CD4-positive, alpha-beta T cell treated with Interleukin-15 for 4 hours (primary cell): ENCODE results near the gene SMG6.

Source experiments
- DNase-seq: peaks from one replicate; pipeline ENCODE4 v3.0.0-alpha.2; 2020; ENCODE audit warnings: low spot score

The SMG6 gene

DNA sequence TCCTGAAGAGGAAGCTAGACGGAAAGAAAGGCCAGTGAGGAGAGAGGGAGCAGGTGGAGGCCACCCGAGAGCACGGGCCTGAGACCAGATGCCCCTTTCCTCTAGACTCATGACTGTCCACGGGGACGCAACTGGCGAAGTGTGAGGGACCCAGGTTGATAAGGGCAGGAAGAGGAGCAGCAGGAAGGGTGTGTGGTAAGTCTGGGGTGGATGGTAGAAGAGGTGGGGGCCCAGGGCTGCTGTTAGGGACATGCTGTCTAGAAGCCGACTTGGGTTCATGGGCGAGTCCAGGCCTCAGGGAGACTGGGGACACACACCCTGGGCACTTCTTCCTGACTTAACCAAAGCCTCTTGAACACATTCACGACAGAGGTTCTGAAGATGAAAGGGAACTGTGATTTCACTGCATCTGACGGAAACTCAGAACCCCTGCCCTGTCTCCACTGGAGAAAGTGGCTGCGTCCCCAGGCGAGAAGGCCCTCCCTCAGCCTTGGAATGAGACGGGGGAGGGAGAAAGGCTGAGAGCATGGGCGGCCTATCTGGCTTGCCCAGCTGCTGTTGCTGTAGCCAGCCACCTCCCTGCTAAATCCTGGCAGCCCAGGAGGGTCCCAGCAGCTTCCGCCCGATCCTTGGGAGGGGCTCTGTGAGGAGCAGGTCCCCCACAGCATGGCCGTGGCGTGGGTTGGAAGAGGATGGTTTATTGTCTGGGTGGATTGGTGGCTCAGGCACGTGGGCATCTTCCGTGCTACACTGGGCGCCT lies 242.7 kb downstream of the SMG6 start:
- no peak for DNase-seq

DNA sequence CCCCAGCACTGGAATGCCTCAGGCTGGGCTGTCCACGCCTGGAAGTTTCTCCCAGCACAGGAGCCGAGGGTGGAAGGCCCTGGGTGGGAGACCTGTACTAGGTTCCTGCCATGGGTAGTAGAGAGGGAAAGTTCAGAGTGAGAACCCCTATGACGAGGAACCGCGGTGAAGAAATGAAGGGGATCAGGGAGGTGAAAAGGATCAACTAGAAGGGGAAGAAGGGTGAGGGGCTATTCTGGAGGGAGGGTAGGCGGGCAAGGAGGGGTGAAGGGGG lies 243.3 kb downstream of the SMG6 start:
- no peak for DNase-seq

DNA sequence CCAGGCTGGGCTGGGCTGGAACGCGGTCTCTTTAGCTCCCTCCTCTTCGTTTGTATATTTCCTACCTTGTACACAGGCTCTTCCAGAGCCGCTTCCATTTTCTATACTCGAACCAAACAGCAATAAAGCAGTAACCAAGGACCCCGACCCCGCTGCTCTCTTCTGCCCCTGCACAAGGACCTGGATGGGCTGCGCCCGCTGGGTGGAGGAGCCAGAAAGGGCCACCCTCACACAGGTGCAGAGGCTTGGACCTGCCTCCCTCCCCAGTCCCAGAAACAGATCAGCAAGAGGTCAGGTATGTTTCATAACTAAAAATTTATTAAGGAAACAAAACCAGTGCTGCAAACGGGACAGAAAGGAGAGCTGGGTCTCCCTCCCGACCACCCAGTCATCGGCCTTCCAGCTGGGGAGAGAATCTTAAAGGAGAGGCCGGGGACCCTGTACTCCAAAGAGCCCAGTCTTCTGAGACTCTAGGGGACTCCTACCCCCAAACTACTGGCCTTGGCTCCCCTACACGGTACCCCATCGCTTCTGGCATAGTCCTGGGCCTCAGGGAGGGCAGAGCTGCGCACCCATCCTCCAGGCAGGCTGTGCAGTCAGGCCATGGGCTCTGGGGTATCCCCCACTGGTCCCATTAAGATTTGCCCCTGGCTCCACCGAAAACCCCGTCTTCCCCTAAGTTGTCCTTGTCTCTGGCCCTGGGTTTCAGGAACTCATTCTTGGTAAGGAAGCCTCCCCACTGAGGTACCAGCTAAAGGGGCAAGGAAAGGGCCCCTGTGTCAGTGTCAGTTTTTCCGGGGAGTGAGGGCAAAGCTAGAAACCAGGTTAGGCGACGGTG lies 243.8 kb downstream of the SMG6 start:
- DNase-seq = no peak

- DNase-seq = peak; percentile 49
Observed at GRCh38 chr17:2058586-2059546, 244.7 kb downstream of the SMG6 start.

DNA sequence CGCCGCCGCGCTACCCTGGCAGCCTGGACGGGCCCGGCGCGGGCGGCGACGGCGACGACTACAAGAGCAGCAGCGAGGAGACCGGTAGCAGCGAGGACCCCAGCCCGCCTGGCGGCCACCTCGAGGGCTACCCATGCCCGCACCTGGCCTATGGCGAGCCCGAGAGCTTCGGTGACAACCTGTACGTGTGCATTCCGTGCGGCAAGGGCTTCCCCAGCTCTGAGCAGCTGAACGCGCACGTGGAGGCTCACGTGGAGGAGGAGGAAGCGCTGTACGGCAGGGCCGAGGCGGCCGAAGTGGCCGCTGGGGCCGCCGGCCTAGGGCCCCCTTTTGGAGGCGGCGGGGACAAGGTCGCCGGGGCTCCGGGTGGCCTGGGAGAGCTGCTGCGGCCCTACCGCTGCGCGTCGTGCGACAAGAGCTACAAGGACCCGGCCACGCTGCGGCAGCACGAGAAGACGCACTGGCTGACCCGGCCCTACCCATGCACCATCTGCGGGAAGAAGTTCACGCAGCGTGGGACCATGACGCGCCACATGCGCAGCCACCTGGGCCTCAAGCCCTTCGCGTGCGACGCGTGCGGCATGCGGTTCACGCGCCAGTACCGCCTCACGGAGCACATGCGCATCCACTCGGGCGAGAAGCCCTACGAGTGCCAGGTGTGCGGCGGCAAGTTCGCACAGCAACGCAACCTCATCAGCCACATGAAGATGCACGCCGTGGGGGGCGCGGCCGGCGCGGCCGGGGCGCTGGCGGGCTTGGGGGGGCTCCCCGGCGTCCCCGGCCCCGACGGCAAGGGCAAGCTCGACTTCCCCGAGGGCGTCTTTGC lies 245.6 kb downstream of the SMG6 start:
- no peak for DNase-seq

DNA sequence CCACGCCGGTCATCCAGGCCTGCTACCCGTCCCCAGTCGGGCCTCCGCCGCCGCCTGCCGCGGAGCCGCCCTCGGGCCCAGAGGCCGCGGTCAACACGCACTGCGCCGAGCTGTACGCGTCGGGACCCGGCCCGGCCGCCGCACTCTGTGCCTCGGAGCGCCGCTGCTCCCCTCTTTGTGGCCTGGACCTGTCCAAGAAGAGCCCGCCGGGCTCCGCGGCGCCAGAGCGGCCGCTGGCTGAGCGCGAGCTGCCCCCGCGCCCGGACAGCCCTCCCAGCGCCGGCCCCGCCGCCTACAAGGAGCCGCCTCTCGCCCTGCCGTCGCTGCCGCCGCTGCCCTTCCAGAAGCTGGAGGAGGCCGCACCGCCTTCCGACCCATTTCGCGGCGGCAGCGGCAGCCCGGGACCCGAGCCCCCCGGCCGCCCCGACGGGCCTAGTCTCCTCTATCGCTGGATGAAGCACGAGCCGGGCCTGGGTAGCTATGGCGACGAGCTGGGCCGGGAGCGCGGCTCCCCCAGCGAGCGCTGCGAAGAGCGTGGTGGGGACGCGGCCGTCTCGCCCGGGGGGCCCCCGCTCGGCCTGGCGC lies 246.3 kb downstream of the SMG6 start:
- no peak for DNase-seq

DNA sequence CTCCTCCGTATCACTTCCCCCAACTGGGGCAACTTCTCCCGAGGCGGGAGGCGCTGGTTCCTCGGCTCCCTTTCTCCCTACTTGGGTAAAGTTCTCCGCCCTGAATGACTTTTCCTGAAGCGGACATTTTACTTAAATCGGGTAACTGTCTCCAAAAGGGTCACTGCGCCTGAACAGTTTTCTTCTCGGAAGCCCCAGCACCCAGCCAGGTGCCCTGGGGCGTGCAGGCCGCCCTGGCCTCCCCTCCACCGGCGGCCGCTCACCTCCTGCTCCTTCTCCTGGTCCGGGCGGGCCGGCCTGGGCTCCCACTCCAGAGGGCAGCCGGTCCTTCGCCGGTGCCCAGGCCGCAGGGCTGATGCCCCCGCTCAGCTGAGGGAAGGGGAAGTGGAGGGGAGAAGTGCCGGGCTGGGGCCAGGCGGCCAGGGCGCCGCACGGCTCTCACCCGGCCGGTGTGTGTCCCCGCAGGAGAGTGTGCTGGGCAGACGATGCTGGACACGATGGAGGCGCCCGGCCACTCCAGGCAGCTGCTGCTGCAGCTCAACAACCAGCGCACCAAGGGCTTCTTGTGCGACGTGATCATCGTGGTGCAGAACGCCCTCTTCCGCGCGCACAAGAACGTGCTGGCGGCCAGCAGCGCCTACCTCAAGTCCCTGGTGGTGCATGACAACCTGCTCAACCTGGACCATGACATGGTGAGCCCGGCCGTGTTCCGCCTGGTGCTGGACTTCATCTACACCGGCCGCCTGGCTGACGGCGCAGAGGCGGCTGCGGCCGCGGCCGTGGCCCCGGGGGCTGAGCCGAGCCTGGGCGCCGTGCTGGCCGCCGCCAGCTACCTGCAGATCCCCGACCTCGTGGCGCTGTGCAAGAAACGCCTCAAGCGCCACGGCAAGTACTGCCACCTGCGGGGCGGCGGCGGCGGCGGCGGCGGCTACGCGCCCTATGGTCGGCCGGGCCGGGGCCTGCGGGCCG lies 247.1 kb downstream of the SMG6 start:
- DNase-seq = peak; percentile 47

GRCh38 chr17:2055292-2056205 lies 248.0 kb downstream of the SMG6 start:
- no peak for DNase-seq

DNA sequence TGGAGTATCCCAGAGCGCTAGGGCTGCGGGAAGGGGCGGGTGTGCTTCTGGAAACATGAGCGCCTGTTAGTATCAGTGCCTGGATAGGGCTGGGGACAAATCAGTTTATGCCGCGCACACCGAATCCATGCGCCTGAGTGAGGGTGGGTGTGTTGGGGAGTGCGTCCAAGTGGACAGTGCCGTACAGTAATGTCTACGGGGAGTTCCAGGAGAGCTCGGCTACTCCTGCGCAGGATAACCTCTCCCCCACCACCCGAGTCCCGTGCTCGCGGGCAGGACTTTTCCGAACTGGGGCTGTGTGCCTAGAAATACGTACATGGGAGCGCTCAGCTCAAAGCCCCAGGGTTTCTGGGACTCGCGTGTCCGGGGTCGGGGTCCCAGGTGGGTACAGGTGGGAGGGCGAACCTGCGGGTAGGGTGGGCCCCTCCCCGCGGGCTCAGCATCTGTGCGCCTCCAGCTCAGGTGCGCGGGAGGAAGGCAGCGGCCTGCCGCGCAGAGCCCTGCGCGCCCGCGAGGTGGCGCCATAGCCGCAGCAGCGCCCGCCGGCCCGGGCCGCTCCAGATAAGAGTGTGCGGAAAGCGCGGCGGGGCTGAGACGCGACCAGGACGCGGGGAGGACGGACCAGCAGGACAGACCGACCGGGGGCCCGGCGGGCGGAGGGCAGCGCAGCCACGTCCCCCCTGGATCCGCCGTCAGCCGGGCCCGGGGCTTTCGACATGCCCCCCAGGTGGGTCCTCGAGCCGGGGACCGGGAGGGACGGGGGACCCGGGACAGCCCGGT lies 248.9 kb downstream of the SMG6 start, which contains the start of gene HIC1:
Gene HIC1, plus strand, starts transcription at position 592 of the 780 bp plus-strand sequence. CDS start 1,588 bp downstream, outside the sequence.
- peak; percentile 77 for DNase-seq

- no peak for DNase-seq
Observed at GRCh38 chr17:2054262-2054511, 249.4 kb downstream of the SMG6 start.

DNA sequence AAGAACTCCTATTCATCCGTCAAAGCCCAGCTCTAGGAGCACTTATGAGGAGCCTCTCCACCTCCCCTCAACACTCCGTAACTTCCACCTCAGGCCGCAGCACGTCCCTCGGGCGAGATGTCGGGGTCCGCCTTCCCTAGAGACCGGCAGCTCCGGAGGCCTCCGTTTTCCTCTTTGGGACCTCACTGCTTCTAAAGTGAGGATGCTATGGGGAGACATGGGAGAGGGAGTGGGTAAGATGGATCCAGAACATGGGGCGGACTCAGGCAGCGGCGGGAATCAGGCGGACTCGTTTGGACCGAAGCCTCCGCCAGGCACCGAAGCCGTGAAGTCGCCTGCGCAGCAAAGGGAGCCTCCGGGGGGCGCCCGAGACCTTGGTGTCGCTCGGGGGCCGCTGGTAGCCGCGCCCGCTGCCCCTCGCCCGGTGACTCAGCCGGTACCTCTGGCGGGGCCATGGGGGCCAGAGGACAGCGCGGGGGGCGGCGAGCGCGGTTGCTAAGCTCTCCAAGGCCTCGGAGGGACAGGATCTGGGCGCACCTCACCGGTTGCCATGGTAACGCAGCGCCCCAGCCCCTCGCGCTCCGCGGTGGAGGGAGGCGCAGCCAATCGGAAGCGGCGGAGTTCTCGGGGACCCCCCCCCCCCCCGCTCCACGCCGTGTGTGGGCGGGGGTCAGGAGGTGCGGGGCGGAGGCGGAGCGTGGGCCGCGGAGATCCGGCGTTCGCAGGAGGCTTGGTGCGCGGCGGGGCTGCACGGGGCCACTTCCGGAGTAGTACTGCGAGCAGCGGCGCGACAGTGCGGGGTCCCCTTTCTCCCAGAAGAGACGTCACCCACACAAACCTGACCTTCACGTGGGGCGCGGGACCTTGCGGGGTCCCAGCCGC lies 250.0 kb downstream of the SMG6 start:
- peak; percentile 75 for DNase-seq

DNA sequence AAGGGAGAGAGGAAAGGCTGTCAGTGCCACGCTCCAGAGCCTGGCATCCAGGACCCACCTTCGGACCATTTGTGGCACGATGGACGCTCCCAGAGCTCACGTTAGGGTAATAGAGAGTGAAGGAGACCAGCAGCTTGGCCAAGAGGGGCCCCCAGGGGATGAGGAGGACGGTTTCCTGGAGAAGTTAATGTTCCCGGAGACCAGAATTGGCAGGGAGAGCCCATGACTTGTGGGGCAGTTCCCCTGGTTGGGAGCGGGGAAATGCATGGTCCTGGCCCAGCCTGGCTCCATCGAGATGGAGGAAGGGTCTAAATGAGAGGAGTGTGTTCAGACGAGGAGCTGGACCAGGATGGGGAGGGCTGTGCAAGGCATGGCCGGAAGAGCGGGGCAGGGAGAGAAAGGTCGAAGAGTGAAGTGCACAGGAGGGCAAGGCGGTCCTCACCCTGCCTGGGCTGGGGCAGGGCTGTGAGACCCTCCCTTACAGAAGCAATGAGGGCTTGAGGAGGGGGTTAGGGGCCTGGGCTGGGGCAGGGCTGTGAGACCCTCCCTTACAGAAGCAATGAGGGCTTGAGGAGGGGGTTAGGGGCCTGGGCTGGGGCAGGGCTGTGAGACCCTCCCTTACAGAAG lies 251.5 kb downstream of the SMG6 start:
- DNase-seq = no peak

GRCh38 chr17:2051061-2051932 lies 252.3 kb downstream of the SMG6 start:
- DNase-seq = no peak

DNA sequence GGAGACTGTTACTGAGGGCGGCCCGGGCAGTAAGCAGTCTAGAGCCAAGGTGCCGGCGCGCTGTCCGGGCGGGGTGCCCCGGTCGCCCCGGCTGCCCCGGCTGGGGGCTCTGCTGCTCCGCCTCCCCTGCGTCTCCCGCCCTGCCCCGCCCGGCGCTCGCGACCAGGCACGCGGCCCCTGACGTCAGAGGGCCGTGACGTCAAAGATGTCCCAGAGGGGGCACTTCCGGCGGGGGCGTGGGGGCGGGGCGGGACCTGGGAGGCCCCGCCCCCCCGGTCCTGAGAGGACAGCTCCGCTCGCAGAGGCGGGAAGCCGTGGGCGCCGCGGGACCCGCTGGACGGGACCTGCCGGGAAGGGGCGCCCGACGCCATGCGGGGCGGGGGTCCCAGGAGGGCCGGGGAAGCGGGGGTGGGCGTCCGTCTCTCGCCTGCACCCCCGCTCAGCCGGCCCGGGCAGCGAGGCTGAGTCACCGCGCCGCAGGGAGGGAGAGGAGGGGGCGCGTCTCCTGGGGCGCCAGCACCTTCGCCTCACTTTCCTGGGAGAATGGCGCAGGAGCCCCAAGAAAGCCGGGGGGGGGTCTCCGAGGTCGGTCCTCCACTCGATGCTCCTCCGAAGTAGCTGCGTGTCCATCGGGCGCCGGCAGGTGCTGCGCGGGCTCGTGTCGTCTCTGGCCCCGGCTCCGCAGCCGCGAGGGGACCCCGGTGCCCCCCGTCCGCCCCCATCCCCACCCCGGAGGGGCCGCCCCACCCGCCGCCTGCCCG lies 253.1 kb downstream of the SMG6 start:
- peak; percentile 71 for DNase-seq
